Kidney (tissue), 22 donors: Measurements from ENCODE around the gene SBNO2. TPM values are rescaled to one million over a fixed set of nuclear protein-coding genes. Genes with fewer than 3 reads are reported as not detected.

Experiments
- DNase-seq, 5 donors: peaks; one replicate each; pipeline ENCODE4 v3.0.0-alpha.2; 2013 to 2020
- FAIRE-seq: peaks from 2 replicates; lab custom pipeline; 2012; peaks lifted over from hg19 to GRCh38; lab: Jason Lieb, UNC
- H3K27ac ChIP-seq, 2 donors: one replicate each; pipeline ENCODE4 v1.7.0; 2013; ENCODE audit warnings: low read depth in 2 of 2, low read length in 2 of 2, inconsistent platforms in 1 of 2
- H3K27me3 ChIP-seq: one replicate; pipeline ENCODE4 v1.7.1; 2013; ENCODE audit warnings: low read length, inconsistent platforms; ENCODE audit not compliant: control insufficient read depth, insufficient read depth
- H3K36me3 ChIP-seq, 3 donors: one replicate each; pipeline versions ENCODE4 v1.7.0 to v1.7.1; 2013; ENCODE audit warnings: low read length in 3 of 3, control low read depth in 1 of 3, inconsistent platforms in 1 of 3; ENCODE audit not compliant: insufficient read depth in 3 of 3, control insufficient read depth in 2 of 3
- H3K4me1 ChIP-seq, 3 donors: one replicate each; pipeline versions ENCODE4 v1.7.0 to v1.7.1; 2013; ENCODE audit warnings: low read length in 3 of 3, inconsistent platforms in 1 of 3, low read depth in 1 of 3; ENCODE audit not compliant: control insufficient read depth in 2 of 3, insufficient read depth in 2 of 3
- H3K4me3 ChIP-seq, 3 donors: one replicate each; pipeline versions ENCODE4 v1.7.0 to v1.8.1; 2013; ENCODE audit warnings: low read length in 3 of 3, control low read depth in 1 of 3, inconsistent platforms in 1 of 3
- H3K9ac ChIP-seq, 3 donors: one replicate each; pipeline versions ENCODE4 v1.7.0 to v1.7.1; 2013; ENCODE audit warnings: low read length in 3 of 3, control low read depth in 1 of 3, inconsistent platforms in 1 of 3
- H3K9me3 ChIP-seq, 3 donors: one replicate each; pipeline versions ENCODE4 v1.7.0 to v1.7.1; 2013; ENCODE audit warnings: low read length in 3 of 3, control low read depth in 1 of 3, inconsistent platforms in 1 of 3; ENCODE audit not compliant: control insufficient read depth in 2 of 3, insufficient read depth in 1 of 3
- intact Hi-C: fragments of 100-400 bp; cut with DNase I; formaldehyde crosslinking; loops from one replicate; pipeline ENCODE4 v1.11.1; 2022
- long read RNA-seq, 10 donors: library from polyadenylated mRNA in 1 of 10; unstranded in 1 of 10; transcript quantifications; one replicate each; pipeline ENCODE4 v2.0.0 and lab custom pipeline, GENCODE V29; 2021 to 2026
- polyA plus RNA-seq: library from polyadenylated mRNA; stranded (reverse); fragments of 350-450 nt; fragmentation: Illumina TruSeq; extraction: RNeasy Lipid Tissue Mini Kit (QIAGEN cat#74804); gene quantifications from one replicate; pipeline ENCODE4 v1.2.3, GENCODE V29; 2014; ENCODE audit warnings: low read depth, low replicate concordance; ENCODE audit not compliant: insufficient read depth
- total RNA-seq: library from RNA; stranded (reverse); fragmentation: NEBNext Ultra II Directional; extraction: Animal tissue kit (Norgen Biotek cat#: 25700); gene quantifications from one replicate; pipeline ENCODE4 v1.2.1, GENCODE V29; 2021
- TF ChIP-seq, protein P1 (sequence below): IDR thresholded peaks from 3 replicates; pipeline ENCODE4 v1.5.1; 2012; ENCODE audit warnings: mild to moderate bottlenecking, moderate library complexity, borderline replicate concordance; ENCODE audit not compliant: insufficient read depth; ENCODE audit errors: extremely low read depth
- donor health status: control.
- donor health status: control.
- donor health status: control.
- donor health status: control.
- donor health status: control.
- donor health status: DM: yes; HTN: yes; CAD: no.
- donor health status: Normal renal cell carcinoma (clear cell type).

Gene SBNO2
- 156 TPM for total RNA-seq
- 12.2 TPM for polyA plus RNA-seq
- long read RNA-seq, donor 1, full-length matches to known transcripts = 1 of 1 reads
- long read RNA-seq, donor 1, partial matches to known transcripts = 0 of 1 reads
- long read RNA-seq, donor 1, other reads (novel, unspliced or antisense) = 0 of 1 reads
- long read RNA-seq, donor 2, full-length matches to known transcripts = 1 of 1 reads
- long read RNA-seq, donor 2, partial matches to known transcripts = 0 of 1 reads
- long read RNA-seq, donor 2, other reads (novel, unspliced or antisense) = 0 of 1 reads
- long read RNA-seq, donor 3, full-length matches to known transcripts = 2 of 431 reads
- long read RNA-seq, donor 3, partial matches to known transcripts = 368 of 431 reads
- long read RNA-seq, donor 3, other reads (novel, unspliced or antisense) = 61 of 431 reads
- long read RNA-seq, donor 4, full-length matches to known transcripts = 3 of 3 reads
- long read RNA-seq, donor 4, partial matches to known transcripts = 0 of 3 reads
- long read RNA-seq, donor 4, other reads (novel, unspliced or antisense) = 0 of 3 reads
- long read RNA-seq, donor 5 = 0 reads
- long read RNA-seq, donor 6 = 0 reads
- long read RNA-seq, donor 7, full-length matches to known transcripts = 11 of 66 reads
- long read RNA-seq, donor 7, partial matches to known transcripts = 24 of 66 reads
- long read RNA-seq, donor 7, other reads (novel, unspliced or antisense) = 31 of 66 reads
- long read RNA-seq, donor 8 = 0 reads
- long read RNA-seq, donor 9 = 0 reads
- long read RNA-seq, donor 10, partial matches to known transcripts = 463 of 474 reads
- long read RNA-seq, donor 10, other reads (novel, unspliced or antisense) = 11 of 474 reads

DNA sequence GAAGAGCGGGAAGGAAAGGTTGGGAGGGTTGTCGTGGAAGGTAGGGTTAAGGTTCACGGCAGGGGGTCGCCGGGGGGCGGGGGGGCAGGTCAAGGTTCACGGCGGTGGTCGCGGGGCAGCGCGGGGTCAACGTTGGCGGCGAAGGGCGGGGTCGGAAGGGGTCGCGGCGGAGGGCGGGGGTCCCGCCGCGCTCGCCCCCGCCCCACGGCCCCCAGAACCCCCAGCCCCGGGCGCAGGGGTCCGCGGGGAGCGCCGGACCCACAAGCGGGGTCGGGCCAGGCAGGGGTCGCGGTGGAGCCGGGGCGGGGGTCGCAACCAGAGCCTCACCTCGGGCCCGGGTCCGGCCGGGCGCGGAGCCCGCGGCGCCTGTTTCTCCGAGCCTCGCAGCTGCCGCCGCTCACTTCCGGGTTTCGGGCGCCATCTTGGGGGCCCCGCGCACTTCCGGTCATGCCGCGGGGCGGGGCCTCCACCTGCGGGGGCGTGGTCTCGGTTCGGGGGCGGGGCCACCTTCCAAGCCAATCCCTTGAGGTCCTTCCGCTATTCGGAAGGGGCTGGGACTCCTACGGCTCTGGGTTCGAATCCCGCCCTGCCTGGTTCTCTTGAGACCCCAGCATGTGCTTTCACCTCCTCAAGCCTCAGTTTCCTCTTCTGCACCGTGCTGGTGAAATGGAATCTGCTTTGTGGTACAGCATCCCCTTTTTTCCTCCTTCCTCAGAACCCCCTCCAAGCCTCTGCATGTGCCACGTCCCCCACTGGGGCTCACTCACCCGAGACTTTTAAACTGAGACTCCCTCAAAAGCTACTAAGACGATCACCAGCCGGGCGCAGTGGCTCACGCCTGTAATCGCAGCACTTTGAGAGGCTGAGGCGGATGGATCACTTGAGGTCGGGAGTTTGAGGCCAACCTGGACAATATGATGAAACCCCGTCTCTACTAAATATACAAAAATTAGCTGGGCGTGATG lies at the start of gene SBNO2:
Gene SBNO2, minus strand, starts transcription at position 424 of the 965 bp plus-strand sequence. CDS start 19,992 bp downstream, outside the sequence.
- intact Hi-C loops = no loop called here

DNA sequence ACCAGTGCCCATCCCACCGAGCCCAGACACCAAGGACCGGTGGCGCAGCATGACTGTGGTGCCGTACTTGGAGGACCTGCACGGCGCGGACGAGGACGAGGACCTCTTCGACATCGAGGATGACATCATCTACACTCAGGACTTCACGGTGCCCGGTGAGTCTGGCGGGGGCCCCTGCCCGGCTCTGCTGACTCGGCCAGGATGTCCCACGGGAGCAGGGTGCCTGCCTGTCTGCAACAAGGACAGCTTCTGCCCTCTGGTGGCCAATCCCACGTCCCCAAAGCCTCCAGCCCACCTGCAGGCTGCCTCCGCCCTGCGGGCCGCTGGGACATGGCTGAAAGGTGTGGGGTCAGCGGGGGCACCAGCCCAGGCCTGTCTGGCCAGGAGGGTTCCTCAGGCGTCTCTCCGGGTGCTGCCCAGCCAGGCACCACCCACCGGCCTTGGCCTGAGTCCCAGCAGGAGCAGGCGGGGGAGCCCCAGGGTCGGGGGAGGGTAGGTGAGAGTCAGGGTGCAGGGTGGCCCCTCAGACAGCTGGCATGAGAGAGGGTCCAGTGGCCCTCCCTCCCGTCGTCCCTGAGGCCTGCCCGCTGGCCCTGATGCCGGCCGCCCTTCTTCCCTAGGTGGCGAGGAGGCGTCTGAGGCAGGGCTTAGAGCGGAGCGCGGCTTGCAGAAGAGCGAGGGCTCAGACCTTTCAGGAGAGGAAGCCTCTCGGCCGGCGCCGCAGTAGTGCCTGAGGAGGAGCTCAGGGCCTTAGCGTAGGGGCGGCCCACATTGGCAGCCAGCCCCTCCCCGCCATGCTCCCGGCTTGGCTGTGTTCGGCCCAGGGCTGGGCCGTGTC lies 49.2 kb upstream of the SBNO2 start:
- no peak overlapping the region for H3K27ac ChIP-seq
- peaks cover 0 to 10% (median 0%) of the 10 kb centered on the region in 3 donors for H3K36me3 ChIP-seq
- intact Hi-C loops = no loop called here

More for the DNA sequence above, at the start of gene SBNO2:
- Histone ChIP-seq H3K9me3 (peaks cover 0 to 2% (median 0%) of the 10 kb centered on the region in 3 donors), H3K9ac (peak within 1 kb of the TSS; percentile 30 to 94 (median 84)), H3K27me3 (no peaks in the 10 kb centered on the region), H3K27ac (peak within 1 kb of the TSS; percentile 91 to 94), H3K4me3 (peak within 1 kb of the TSS; percentile 54 to 82 (median 64)), H3K4me1 (peaks cover 5 to 30% (median 20%) of the 10 kb centered on the region in 3 donors), H3K36me3 (peaks cover 0 to 3% (median 0%) of the 10 kb centered on the region in 3 donors)
- FAIRE-seq = no peak
- DNase-seq = peak; percentile 89 to 96 (median 94)
- TF ChIP-seq, protein P1, sequence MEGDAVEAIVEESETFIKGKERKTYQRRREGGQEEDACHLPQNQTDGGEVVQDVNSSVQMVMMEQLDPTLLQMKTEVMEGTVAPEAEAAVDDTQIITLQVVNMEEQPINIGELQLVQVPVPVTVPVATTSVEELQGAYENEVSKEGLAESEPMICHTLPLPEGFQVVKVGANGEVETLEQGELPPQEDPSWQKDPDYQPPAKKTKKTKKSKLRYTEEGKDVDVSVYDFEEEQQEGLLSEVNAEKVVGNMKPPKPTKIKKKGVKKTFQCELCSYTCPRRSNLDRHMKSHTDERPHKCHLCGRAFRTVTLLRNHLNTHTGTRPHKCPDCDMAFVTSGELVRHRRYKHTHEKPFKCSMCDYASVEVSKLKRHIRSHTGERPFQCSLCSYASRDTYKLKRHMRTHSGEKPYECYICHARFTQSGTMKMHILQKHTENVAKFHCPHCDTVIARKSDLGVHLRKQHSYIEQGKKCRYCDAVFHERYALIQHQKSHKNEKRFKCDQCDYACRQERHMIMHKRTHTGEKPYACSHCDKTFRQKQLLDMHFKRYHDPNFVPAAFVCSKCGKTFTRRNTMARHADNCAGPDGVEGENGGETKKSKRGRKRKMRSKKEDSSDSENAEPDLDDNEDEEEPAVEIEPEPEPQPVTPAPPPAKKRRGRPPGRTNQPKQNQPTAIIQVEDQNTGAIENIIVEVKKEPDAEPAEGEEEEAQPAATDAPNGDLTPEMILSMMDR = no peak

More for the DNA sequence above, 49.2 kb upstream of the SBNO2 start:
- no peak for DNase-seq
- Histone ChIP-seq H3K4me3 (no peak overlapping the region), H3K9ac (no peak overlapping the region), H3K9me3 (no peaks in the 10 kb centered on the region), H3K4me1 (peaks cover 0 to 7% (median 5%) of the 10 kb centered on the region in 3 donors), H3K27me3 (no peaks in the 10 kb centered on the region)
- TF ChIP-seq, protein P1 = peak; percentile 21
- FAIRE-seq = no peak
